Natural killer cell (primary cell): ENCODE measurements around the gene ABHD12B. TPM values are rescaled to one million over a fixed set of nuclear protein-coding genes. Genes with fewer than 3 reads are reported as not detected.
"Not testable (repeated sequence)": the region's sequence is repeated elsewhere in the genome, so short reads cannot be mapped to it uniquely, and the experiment has no call there.

Experiments used
- ATAC-seq, 3 donors: fragments of 150-1000 bp in 2 of 3; fragments of 200-7000 bp in 1 of 3; cut with Tn5 transposase; 1 replicate in 1 of 3; 2 replicates in 2 of 3; pipeline ENCODE4 v1.10.0; 2021; ENCODE audit warnings: mild to moderate bottlenecking in 2 of 3, moderate library complexity in 2 of 3
- DNase-seq, 2 donors: peaks; one replicate each; pipeline versions ENCODE4 v3.0.0 to v3.0.0-alpha.2; 2013 to 2021; ENCODE audit warnings: mixed read lengths in 1 of 2
- H3K27ac ChIP-seq: one replicate; pipeline ENCODE4 v1.5.1; 2013; ENCODE audit warnings: mild to moderate bottlenecking, low read length
- H3K27me3 ChIP-seq: one replicate; pipeline ENCODE4 v1.6.1; 2013; ENCODE audit warnings: low read length; ENCODE audit not compliant: control insufficient read depth, insufficient read depth
- H3K36me3 ChIP-seq: one replicate; pipeline ENCODE4 v1.6.1; 2013; ENCODE audit warnings: low read length; ENCODE audit not compliant: control insufficient read depth, insufficient read depth
- H3K4me1 ChIP-seq: one replicate; pipeline ENCODE4 v1.6.1; 2013; ENCODE audit warnings: low read length; ENCODE audit not compliant: control insufficient read depth, insufficient read depth
- H3K4me3 ChIP-seq: one replicate; pipeline ENCODE4 v1.5.1; 2013; ENCODE audit warnings: low read length
- H3K9me3 ChIP-seq: one replicate; pipeline ENCODE4 v1.6.1; 2013; ENCODE audit warnings: low read length; ENCODE audit not compliant: control insufficient read depth, insufficient read depth
- H3K27ac Mint-ChIP-seq, 2 donors: one replicate each; pipeline ENCODE4 v1.8.0; 2022; ENCODE audit warnings: mild to moderate bottlenecking in 2 of 2, mixed read lengths in 2 of 2, moderate library complexity in 1 of 2
- H3K27me3 Mint-ChIP-seq, 2 donors: one replicate each; pipeline ENCODE4 v1.8.0; 2022; ENCODE audit warnings: low read depth in 2 of 2, mixed read lengths in 2 of 2
- H3K36me3 Mint-ChIP-seq: one replicate; pipeline ENCODE4 v1.8.0; 2022; ENCODE audit warnings: mixed read lengths
- H3K4me1 Mint-ChIP-seq, 2 donors: one replicate each; pipeline ENCODE4 v1.8.0; 2022; ENCODE audit warnings: mixed read lengths in 2 of 2
- H3K4me3 Mint-ChIP-seq: one replicate; pipeline ENCODE4 v1.8.0; 2022; ENCODE audit warnings: mild to moderate bottlenecking, moderate library complexity, mixed read lengths
- H3K9me3 Mint-ChIP-seq, 2 donors: one replicate each; pipeline ENCODE4 v1.8.0; 2022; ENCODE audit warnings: mixed read lengths in 2 of 2
- CTCF ChIP-seq: fragments of 200-600 bp; IDR thresholded peaks from one replicate; pipeline ENCODE4 v1.8.0; 2022; ENCODE audit warnings: antibody characterized with exemption
- WGBS: methylation state at CpG from one replicate; pipeline ENCODE4 v1.1.7; 2013; ENCODE audit warnings: missing lambda C conversion rate; ENCODE audit not compliant: insufficient coverage; 5-methylcytosine and 5-hydroxymethylcytosine counted together
- intact Hi-C: fragments of 100-400 bp; cut with micrococcal nuclease; formaldehyde crosslinking; loops from one replicate; pipeline ENCODE4 v1.14.2; 2022
- total RNA-seq, 4 donors: library from RNA; stranded (reverse); fragments of 120-200 nt in 1 of 4; gene quantifications; one replicate each; pipeline versions ENCODE4 v1.2.3 to v1.2.4, GENCODE V29; 2013 to 2022

Gene ABHD12B
- total RNA-seq, 3 donors from 2014 or later (not counting 1 experiment from before 2014, with no cell fraction given): not detected

- H3K9me3 ChIP-seq: no peaks in the 10 kb centered on the region
- Mint-ChIP-seq H3K27me3 (peaks cover 8 to 19% of the 10 kb centered on the region in 2 donors), H3K9me3 (no peaks in the 10 kb centered on the region), H3K27ac (no peak overlapping the region), H3K36me3 (no peaks in the 10 kb centered on the region), H3K4me1 (no peaks in the 10 kb centered on the region), H3K4me3 (no peak overlapping the region)
- TF ChIP-seq CTCF: no peak
- no peaks in the 10 kb centered on the region for H3K27me3 ChIP-seq
- DNase-seq (no peak), ATAC-seq (no peak)
- intact Hi-C loops: no loop called here
- WGBS: over 99% methylated on average over 5 of the region's 5 CpGs
- H3K4me1 ChIP-seq: no peaks in the 10 kb centered on the region
- H3K4me3 ChIP-seq: no peak overlapping the region
- no peaks in the 10 kb centered on the region for H3K36me3 ChIP-seq
- H3K27ac ChIP-seq: no peak overlapping the region
Observed at GRCh38 chr14:50906326-50907065, 34.6 kb downstream of the ABHD12B start.

GRCh38 chr14:50910495-50911420 lies 38.9 kb downstream of the ABHD12B start:
- Mint-ChIP-seq H3K27me3 (peaks cover 8 to 23% of the 10 kb centered on the region in 2 donors), H3K27ac (no peak overlapping the region), H3K36me3 (no peaks in the 10 kb centered on the region), H3K4me1 (no peaks in the 10 kb centered on the region), H3K9me3 (no peaks in the 10 kb centered on the region), H3K4me3 (no peak overlapping the region)
- H3K27ac ChIP-seq: no peak overlapping the region
- no peaks in the 10 kb centered on the region for H3K4me1 ChIP-seq
- intact Hi-C loops: no loop called here
- WGBS: 81% methylated on average over 4 of the region's 5 CpGs
- no peak for TF ChIP-seq CTCF
- DNase-seq (no peak), ATAC-seq (no peak)
- no peaks in the 10 kb centered on the region for H3K27me3 ChIP-seq
- no peaks in the 10 kb centered on the region for H3K36me3 ChIP-seq
- no peaks in the 10 kb centered on the region for H3K9me3 ChIP-seq
- H3K4me3 ChIP-seq: no peak overlapping the region

- Mint-ChIP-seq H3K27me3 (peaks cover 3 to 9% of the 10 kb centered on the region in 2 donors), H3K9me3 (no peaks in the 10 kb centered on the region), H3K4me1 (no peaks in the 10 kb centered on the region), H3K36me3 (no peaks in the 10 kb centered on the region), H3K4me3 (no peak overlapping the region), H3K27ac (no peak overlapping the region)
- Histone ChIP-seq H3K4me3 (no peak overlapping the region), H3K9me3 (no peaks in the 10 kb centered on the region), H3K36me3 (no peaks in the 10 kb centered on the region), H3K4me1 (no peaks in the 10 kb centered on the region), H3K27me3 (no peaks in the 10 kb centered on the region), H3K27ac (no peak overlapping the region)
- no peak for ATAC-seq
- no peak for TF ChIP-seq CTCF
- no peak for DNase-seq
- intact Hi-C loops: no loop called here
- WGBS: 92% methylated on average over 6 of the region's 6 CpGs
Observed at GRCh38 chr14:50917449-50917848, 45.6 kb downstream of the ABHD12B start.

- H3K27me3 ChIP-seq, H3K27ac Mint-ChIP-seq, DNase-seq, H3K4me3 ChIP-seq, H3K4me3 Mint-ChIP-seq, H3K9me3 Mint-ChIP-seq, H3K9me3 ChIP-seq, H3K4me1 ChIP-seq, H3K36me3 ChIP-seq, H3K36me3 Mint-ChIP-seq, H3K4me1 Mint-ChIP-seq, H3K27ac ChIP-seq, H3K27me3 Mint-ChIP-seq, ATAC-seq, intact Hi-C loops: not testable (repeated sequence)
- WGBS: 100% methylated on average over 4 of the region's 5 CpGs
Observed at GRCh38 chr14:50919524-50919923, 47.7 kb downstream of the ABHD12B start.
